HepG2 (cell line): ENCODE data around the gene ENTREP1. TPM values are rescaled to one million over a fixed set of nuclear protein-coding genes. Genes with fewer than 3 reads are reported as not detected.

Experiments used
- ATAC-seq: fragments of 200-7000 bp; cut with Tn5 transposase; 3 replicates; pipeline ENCODE4 v1.9.1; 2020; ENCODE audit warnings: mild to moderate bottlenecking, moderate library complexity
- BruUV-seq: library from RNA; stranded (reverse); fragments of 400-500 nt; replicated peaks from 2 replicates; lab custom pipeline; 2021; lab: Mats Ljungman, UMichigan
- CTCF ChIA-PET: fragments of 300-600 bp; formaldehyde crosslinking; extraction: SDS; loops from one replicate; lab custom pipeline; 2021; ENCODE audit warnings: low total read pairs, inconsistent platforms, low intra/inter-chr PET ratio; lab: Yijun Ruan, JAX
- POLR2A ChIA-PET: fragments of 350-600 bp; sonication (Branson Sonifier 250); formaldehyde crosslinking; loops from one replicate; lab custom pipeline; 2020; ENCODE audit warnings: antibody characterized with exemption, inconsistent platforms; lab: Yijun Ruan, JAX
- DNase-seq: peaks from one replicate; pipeline ENCODE4 v3.0.0-alpha.2; 2015; ENCODE audit warnings: low spot score
- FAIRE-seq: peaks from 3 replicates; lab custom pipeline; 2011; peaks lifted over from hg19 to GRCh38; lab: Jason Lieb, UNC
- H2AFZ ChIP-seq: one replicate; pipeline ENCODE4 v1.6.1; 2011; ENCODE audit warnings: low read length, inconsistent platforms
- H3K27ac ChIP-seq: fragments of 300-600 bp; 3 replicates; pipeline ENCODE4 v1.8.0; 2011; ENCODE audit warnings: mixed run types, mild to moderate bottlenecking, mixed read lengths, low read length, inconsistent platforms; ENCODE audit not compliant: insufficient read depth; ENCODE audit errors: extremely low read length
- H3K27me3 ChIP-seq, 2 experiments: fragments of 200-600 bp in 1 of 2; 2 replicates in 1 of 2; 3 replicates in 1 of 2; pipeline versions ENCODE4 v1.6.0 to v1.8.0; 2011; ENCODE audit warnings: low read length in 2 of 2, mild to moderate bottlenecking in 2 of 2, moderate library complexity in 2 of 2, inconsistent platforms in 1 of 2; ENCODE audit not compliant: insufficient read depth in 2 of 2, control insufficient read depth in 1 of 2
- H3K36me3 ChIP-seq, 2 experiments: fragments of 200-600 bp in 1 of 2; replicated peaks in 1 of 2; 2 replicates in 1 of 2; 3 replicates in 1 of 2; pipeline versions ENCODE4 v1.5.1 to v1.8.0; 2011; ENCODE audit warnings: low read length in 2 of 2, inconsistent platforms in 1 of 2; ENCODE audit not compliant: insufficient read depth in 2 of 2, control insufficient read depth in 1 of 2
- H3K4me1 ChIP-seq: 2 replicates; pipeline ENCODE4 v1.5.1; 2012; ENCODE audit warnings: low read length, inconsistent platforms; ENCODE audit not compliant: insufficient read depth
- H3K4me2 ChIP-seq: 2 replicates; pipeline ENCODE4 v1.6.0; 2011; ENCODE audit warnings: low read depth, low read length, inconsistent platforms
- H3K4me3 ChIP-seq, 3 experiments: fragments of 200-600 bp in 1 of 3; sonication (generic), shearing (Covaris generic) in 1 of 3; replicated peaks in 1 of 3; 2 replicates each; pipeline ENCODE4 v1.5.1; 2011 to 2016; ENCODE audit warnings: low read length in 3 of 3, inconsistent platforms in 2 of 3, low read depth in 2 of 3, mild to moderate bottlenecking in 2 of 3, control low read depth in 1 of 3, mixed read lengths in 1 of 3; ENCODE audit not compliant: insufficient read depth in 1 of 3
- H3K79me2 ChIP-seq: one replicate; pipeline ENCODE4 v1.6.1; 2011; ENCODE audit warnings: low read length, inconsistent platforms; ENCODE audit not compliant: insufficient read depth
- H3K9ac ChIP-seq: 2 replicates; pipeline ENCODE4 v1.6.0; 2011; ENCODE audit warnings: mild to moderate bottlenecking, low read depth, low read length, inconsistent platforms; ENCODE audit not compliant: insufficient read depth
- H3K9me3 ChIP-seq: 2 replicates; pipeline ENCODE4 v1.5.1; 2012; ENCODE audit warnings: mild to moderate bottlenecking, low read length
- H4K20me1 ChIP-seq: 2 replicates; pipeline ENCODE4 v1.6.0; 2011; ENCODE audit warnings: inconsistent platforms, mild to moderate bottlenecking, low read length, moderate library complexity; ENCODE audit not compliant: insufficient read depth
- ARNT ChIP-seq: fragments of 450-650 bp; IDR thresholded peaks from 2 replicates; pipeline ENCODE4 v1.6.1; 2017
- FIP1L1 ChIP-seq: fragments of 200-400 bp; formaldehyde crosslinking; IDR thresholded peaks from 2 replicates; pipeline ENCODE4 v1.6.1; 2018; ENCODE audit warnings: low read depth, mild to moderate bottlenecking, low read length, moderate library complexity, borderline replicate concordance; ENCODE audit not compliant: insufficient read depth
- HIVEP1 ChIP-seq: sonication (generic); formaldehyde crosslinking; IDR thresholded peaks from 2 replicates; pipeline ENCODE4 v1.4.0; 2020; ENCODE audit warnings: mild to moderate bottlenecking, missing genetic modification reagents
- PAWR ChIP-seq: sonication (generic); formaldehyde crosslinking; IDR thresholded peaks from 2 replicates; pipeline ENCODE4 v1.4.0; 2020; ENCODE audit warnings: missing genetic modification reagents, mild to moderate bottlenecking, borderline replicate concordance
- SYNCRIP ChIP-seq: fragments of 200-400 bp; formaldehyde crosslinking; IDR thresholded peaks from 2 replicates; pipeline ENCODE4 v1.6.1; 2018; ENCODE audit warnings: mild to moderate bottlenecking, low read depth, low read length; ENCODE audit not compliant: insufficient read depth
- TBX2 ChIP-seq: sonication (generic); formaldehyde crosslinking; IDR thresholded peaks from 2 replicates; pipeline ENCODE4 v1.5.0; 2020; ENCODE audit warnings: missing genetic modification reagents, mild to moderate bottlenecking, borderline replicate concordance
- ZBTB34 ChIP-seq: sonication (generic); formaldehyde crosslinking; IDR thresholded peaks from 2 replicates; pipeline ENCODE4 v1.8.0; 2022; ENCODE audit warnings: mild to moderate bottlenecking, missing genetic modification reagents
- ZFY ChIP-seq: sonication (generic); formaldehyde crosslinking; IDR thresholded peaks from 2 replicates; pipeline ENCODE4 v1.4.0; 2020; ENCODE audit warnings: missing genetic modification reagents
- ZNF24 ChIP-seq: fragments of 450-650 bp; IDR thresholded peaks from 2 replicates; pipeline ENCODE4 v1.6.1; 2017; ENCODE audit warnings: antibody characterized with exemption, mild to moderate bottlenecking
- ZNF276 ChIP-seq: sonication (generic); formaldehyde crosslinking; IDR thresholded peaks from 2 replicates; pipeline ENCODE4 v1.4.0; 2020; ENCODE audit warnings: mild to moderate bottlenecking, low read depth, missing genetic modification reagents
- ZNF460 ChIP-seq: sonication (generic); formaldehyde crosslinking; IDR thresholded peaks from 2 replicates; pipeline ENCODE4 v1.5.1; 2020; ENCODE audit warnings: missing genetic modification reagents, mild to moderate bottlenecking, borderline replicate concordance
- ZNF670 ChIP-seq: sonication (generic); formaldehyde crosslinking; IDR thresholded peaks from 2 replicates; pipeline ENCODE4 v1.8.0; 2022; ENCODE audit warnings: mild to moderate bottlenecking, missing genetic modification reagents, borderline replicate concordance
- WGBS: methylation state at CpG from one replicate; pipeline ENCODE4 v1.1.6; 2017; ENCODE audit warnings: low lambda C conversion rate; 5-methylcytosine and 5-hydroxymethylcytosine counted together
- in situ Hi-C: cut with HindIII; loops from 2 replicates; pipeline ENCODE4 v1.10.0; 2017; ENCODE audit warnings: low pct_unique_long_range_greater_than_20kb; ENCODE audit not compliant: extremely low pct_ligation_motif_present
- intact Hi-C: fragments of 100-400 bp; cut with micrococcal nuclease; formaldehyde crosslinking; loops from one replicate; pipeline ENCODE4 v1.10.0; 2022; ENCODE audit not compliant: unreplicated experiment
- polyA plus RNA-seq, 8 experiments: library from polyadenylated mRNA; depleted of rRNA in 3 of 8; stranded (reverse) in 7 of 8; unstranded in 1 of 8; fragments of >200 nt; fragmentation: Illumina TruSeq in 4 of 8; extraction: Trizol in 4 of 8; gene quantifications; 2 replicates each; pipeline versions ENCODE4 v1.2.1 to v1.2.3, GENCODE V29; 2011 to 2016; ENCODE audit warnings: low read depth in 4 of 8, missing spikeins in 1 of 8, mixed read lengths in 1 of 8; ENCODE audit not compliant: insufficient read depth in 1 of 8
- total RNA-seq, 5 experiments: library from RNA; depleted of rRNA; stranded (reverse); fragments of >200 nt; fragmentation: Illumina TruSeq; extraction: Trizol; gene quantifications; 2 replicates each; pipeline ENCODE4 v1.2.3, GENCODE V29; 2016; ENCODE audit warnings: low read depth in 1 of 5

The ENTREP1 gene
- total and polyA plus RNA-seq, 2 of the 13 experiments (the other 11 are each of a cell fraction or from before 2014, with no cell fraction given): not detected

DNA sequence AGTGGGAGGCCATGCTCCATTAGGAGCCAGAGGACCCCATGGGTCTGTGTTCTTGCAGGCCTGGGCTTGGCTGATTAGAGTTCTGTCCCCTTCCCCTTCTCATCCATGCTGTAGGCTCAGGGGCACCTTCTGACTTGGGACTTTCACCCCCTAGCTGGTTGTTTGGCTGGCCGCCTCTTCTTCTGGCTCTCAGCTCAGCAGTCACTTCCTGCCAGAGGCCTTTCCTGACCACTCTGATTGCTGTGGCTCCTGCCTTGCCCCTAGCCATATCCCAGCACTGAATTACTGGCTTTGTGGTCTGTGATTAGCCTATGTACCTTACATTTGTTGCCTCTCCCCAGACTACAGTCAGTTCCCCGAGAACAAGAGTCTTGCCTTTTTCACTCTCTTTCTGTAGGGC, 14.6 kb downstream of the ENTREP1 start:
- Histone ChIP-seq H2AFZ (no peak overlapping the region), H3K9me3 (no peaks in the 10 kb centered on the region), H3K4me1 (no peaks in the 10 kb centered on the region), H4K20me1 (no peaks in the 10 kb centered on the region)
- no peak for DNase-seq
- WGBS: 33% methylated on average over 2 of the region's 2 CpGs
- no peak for FAIRE-seq
- BruUV-seq: no TSS peak
- CTCF ChIA-PET: no interaction called here
- ATAC-seq: no peak
- POLR2A ChIA-PET: no interaction called here
- no peak for TF ChIP-seq ARNT
- TF ChIP-seq ZNF276 (CRISPR knock-in tag): no peak
- no peak for TF ChIP-seq TBX2 (CRISPR knock-in tag)
- no peak for TF ChIP-seq ZNF24
- no peak for TF ChIP-seq ZFY (CRISPR knock-in tag)
- no peak for TF ChIP-seq FIP1L1
- no peak for TF ChIP-seq SYNCRIP
- no peak for TF ChIP-seq PAWR
- no peak for TF ChIP-seq ZBTB34 (CRISPR knock-in tag)
- TF ChIP-seq ZNF670: no peak
- no peak for TF ChIP-seq HIVEP1 (CRISPR knock-in tag)
- TF ChIP-seq ZNF460 (CRISPR knock-in tag): no peak
- TF ChIP-seq, all 625 proteins: peak for 0
- intact Hi-C loops: no loop called here
- Histone ChIP-seq H3K4me2 (no peak overlapping the region), H3K27ac (no peak overlapping the region), H3K27me3 (no peaks in the 10 kb centered on the region), H3K36me3 (no peaks in the 10 kb centered on the region), H3K4me3 (no peak overlapping the region), H3K9ac (no peak overlapping the region), H3K79me2 (no peaks in the 10 kb centered on the region)
- in situ Hi-C loops: no loop called here
